NB4 (cell line): ENCODE measurements around the gene PTS.

Source experiments
- MAX ChIP-seq: IDR thresholded peaks from 2 replicates; pipeline ENCODE4 v1.6.1; 2011; ENCODE audit warnings: low read depth, low read length
- POLR2A ChIP-seq: IDR thresholded peaks from 2 replicates; pipeline ENCODE4 v1.6.1; 2011; ENCODE audit warnings: mild to moderate bottlenecking; ENCODE audit not compliant: insufficient read length; ENCODE audit errors: extremely low read depth
- TF ChIP-seq, protein P1 (sequence below): IDR thresholded peaks from one replicate; pipeline ENCODE4 v1.5.1; 2012; ENCODE audit warnings: low read depth, low read length

GRCh38 chr11:112195951-112196351 lies 30.3 kb upstream of the PTS start:
- TF ChIP-seq, protein P1, sequence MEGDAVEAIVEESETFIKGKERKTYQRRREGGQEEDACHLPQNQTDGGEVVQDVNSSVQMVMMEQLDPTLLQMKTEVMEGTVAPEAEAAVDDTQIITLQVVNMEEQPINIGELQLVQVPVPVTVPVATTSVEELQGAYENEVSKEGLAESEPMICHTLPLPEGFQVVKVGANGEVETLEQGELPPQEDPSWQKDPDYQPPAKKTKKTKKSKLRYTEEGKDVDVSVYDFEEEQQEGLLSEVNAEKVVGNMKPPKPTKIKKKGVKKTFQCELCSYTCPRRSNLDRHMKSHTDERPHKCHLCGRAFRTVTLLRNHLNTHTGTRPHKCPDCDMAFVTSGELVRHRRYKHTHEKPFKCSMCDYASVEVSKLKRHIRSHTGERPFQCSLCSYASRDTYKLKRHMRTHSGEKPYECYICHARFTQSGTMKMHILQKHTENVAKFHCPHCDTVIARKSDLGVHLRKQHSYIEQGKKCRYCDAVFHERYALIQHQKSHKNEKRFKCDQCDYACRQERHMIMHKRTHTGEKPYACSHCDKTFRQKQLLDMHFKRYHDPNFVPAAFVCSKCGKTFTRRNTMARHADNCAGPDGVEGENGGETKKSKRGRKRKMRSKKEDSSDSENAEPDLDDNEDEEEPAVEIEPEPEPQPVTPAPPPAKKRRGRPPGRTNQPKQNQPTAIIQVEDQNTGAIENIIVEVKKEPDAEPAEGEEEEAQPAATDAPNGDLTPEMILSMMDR, result no peak
- TF ChIP-seq POLR2A (no peak), MAX (no peak)
